K562 (cell line): ENCODE measurements around the gene PRKACG. TPM values are rescaled to one million over a fixed set of nuclear protein-coding genes. Genes with fewer than 3 reads are reported as not detected.

Experiments
- CC2D1A ChIP-seq: fragments of 450-650 bp; IDR thresholded peaks from 2 replicates; pipeline ENCODE4 v1.6.1; 2017; ENCODE audit warnings: mild to moderate bottlenecking
- ELF1 ChIP-seq: fragments of 200-800 bp; sonication (Bioruptor generic); IDR thresholded peaks from 2 replicates; pipeline ENCODE4 v1.6.1; 2016; ENCODE audit warnings: missing genetic modification characterization, missing compliant biosample characterization
- EP300 ChIP-seq: IDR thresholded peaks from 2 replicates; pipeline ENCODE4 v1.6.1; 2012; ENCODE audit warnings: low read length, improper control_type of control experiment
- ESRRA ChIP-seq: fragments of 450-650 bp; IDR thresholded peaks from 2 replicates; pipeline ENCODE4 v1.6.1; 2014; ENCODE audit warnings: low read depth, mild to moderate bottlenecking, moderate library complexity, borderline replicate concordance
- FOXP1 ChIP-seq: sonication (generic); formaldehyde crosslinking; IDR thresholded peaks from 2 replicates; pipeline ENCODE4 v1.8.0; 2022; ENCODE audit warnings: mild to moderate bottlenecking, missing genetic modification reagents
- FUS ChIP-seq: fragments of 200-400 bp; formaldehyde crosslinking; optimal IDR thresholded peaks from 2 replicates; pipeline ENCODE3; 2017; ENCODE audit warnings: low read depth, low read length
- KDM2B ChIP-seq: fragments of 250-450 bp; sonication (Bioruptor Pico); IDR thresholded peaks from 2 replicates; pipeline ENCODE4 v1.8.0; 2021; ENCODE audit warnings: mild to moderate bottlenecking, moderate library complexity
- MBD2 ChIP-seq: sonication (generic); IDR thresholded peaks from 2 replicates; pipeline ENCODE4 v1.6.1; 2016; ENCODE audit warnings: low read depth, borderline replicate concordance
- MED1 ChIP-seq: sonication (generic); formaldehyde crosslinking; IDR thresholded peaks from 2 replicates; pipeline ENCODE4 v1.8.1; 2023; ENCODE audit warnings: missing genetic modification reagents, borderline replicate concordance
- MTA3 ChIP-seq: fragments of 450-650 bp; formaldehyde crosslinking; IDR thresholded peaks from 2 replicates; pipeline ENCODE4 v1.6.1; 2017; ENCODE audit warnings: mild to moderate bottlenecking, borderline replicate concordance
- MXD1 ChIP-seq: fragments of 250-450 bp; sonication (Bioruptor Pico); IDR thresholded peaks from 2 replicates; pipeline ENCODE4 v1.8.0; 2021; ENCODE audit warnings: borderline replicate concordance, mild to moderate bottlenecking, moderate library complexity; ENCODE audit not compliant: poor library complexity, severe bottlenecking
- MYBL2 ChIP-seq, 2 experiments: fragments of 450-650 bp in 1 of 2; sonication (generic) in 1 of 2; formaldehyde crosslinking in 1 of 2; IDR thresholded peaks; 2 replicates each; pipeline versions ENCODE4 v1.6.1 to v1.8.1; 2017 to 2022; ENCODE audit warnings: borderline replicate concordance in 1 of 2, inconsistent platforms in 1 of 2, low read depth in 1 of 2, mild to moderate bottlenecking in 1 of 2, missing genetic modification reagents in 1 of 2, moderate library complexity in 1 of 2
- NELFE ChIP-seq: IDR thresholded peaks from 2 replicates; pipeline ENCODE4 v1.6.1; 2011; ENCODE audit warnings: mild to moderate bottlenecking; ENCODE audit not compliant: insufficient read depth, insufficient read length
- NR2C2 ChIP-seq, 2 experiments: fragments of 200-800 bp in 1 of 2; sonication (Bioruptor generic) in 1 of 2; sonication (generic) in 1 of 2; formaldehyde crosslinking in 1 of 2; IDR thresholded peaks; 2 replicates each; pipeline versions ENCODE4 v1.6.1 to v1.8.0; 2016 to 2022; ENCODE audit warnings: mild to moderate bottlenecking in 1 of 2, missing compliant biosample characterization in 1 of 2, missing genetic modification characterization in 1 of 2, missing genetic modification reagents in 1 of 2
- RBM22 ChIP-seq: fragments of 200-400 bp; formaldehyde crosslinking; IDR thresholded peaks from 2 replicates; pipeline ENCODE4 v1.6.1; 2018; ENCODE audit warnings: low read length, low read depth; ENCODE audit not compliant: poor library complexity, severe bottlenecking
- SREBF1 ChIP-seq: fragments of 150-350 bp; IDR thresholded peaks from 2 replicates; pipeline ENCODE4 v1.6.1; 2014; ENCODE audit warnings: antibody characterized with exemption, low read depth, low read length, borderline replicate concordance
- STAG1 ChIP-seq: sonication (generic); formaldehyde crosslinking; IDR thresholded peaks from 2 replicates; pipeline ENCODE4 v1.5.0; 2020; ENCODE audit warnings: missing genetic modification reagents, borderline replicate concordance
- polyA plus RNA-seq, 8 experiments: library from polyadenylated mRNA; depleted of rRNA in 4 of 8; stranded (reverse) in 5 of 8; unstranded in 3 of 8; fragments of >200 nt; fragmentation: Nextera tagmentation in 2 of 8; fragmentation: Illumina TruSeq in 1 of 8; extraction: Ambion mirVana in 2 of 8; extraction: Trizol in 1 of 8; gene quantifications; 2 replicates each; pipeline versions ENCODE4 v1.2.1 to v1.2.3, GENCODE V29; 2011 to 2014; ENCODE audit warnings: inconsistent platforms in 1 of 8, missing spikeins in 1 of 8
- total RNA-seq, 7 experiments: library from RNA; depleted of rRNA in 6 of 7; stranded (reverse); fragments of >200 nt in 6 of 7; fragmentation: Illumina TruSeq in 2 of 7; extraction: Trizol in 2 of 7; gene quantifications; 2 replicates each; pipeline versions ENCODE4 v1.2.1 to v1.2.3, GENCODE V29; 2011 to 2021; ENCODE audit warnings: low replicate concordance in 1 of 7
- TF ChIP-seq, protein P1 (sequence below): sonication (generic); formaldehyde crosslinking; IDR thresholded peaks from 2 replicates; pipeline ENCODE4 v1.9.0; 2022; ENCODE audit warnings: mild to moderate bottlenecking, missing genetic modification reagents
- TF ChIP-seq, protein P2 (sequence below): fragments of 250-450 bp; sonication (Bioruptor Pico); IDR thresholded peaks from 2 replicates; pipeline ENCODE4 v1.4.0; 2020; ENCODE audit warnings: mild to moderate bottlenecking, moderate library complexity, borderline replicate concordance
- TF ChIP-seq, protein P3 (sequence below): sonication (generic); formaldehyde crosslinking; IDR thresholded peaks from 2 replicates; pipeline ENCODE4 v1.9.0; 2022; ENCODE audit warnings: mild to moderate bottlenecking, missing genetic modification reagents

Gene PRKACG
- total and polyA plus RNA-seq, 9 of the 15 experiments (the other 6 are each of a cell fraction or from before 2014, with no cell fraction given): not detected

DNA sequence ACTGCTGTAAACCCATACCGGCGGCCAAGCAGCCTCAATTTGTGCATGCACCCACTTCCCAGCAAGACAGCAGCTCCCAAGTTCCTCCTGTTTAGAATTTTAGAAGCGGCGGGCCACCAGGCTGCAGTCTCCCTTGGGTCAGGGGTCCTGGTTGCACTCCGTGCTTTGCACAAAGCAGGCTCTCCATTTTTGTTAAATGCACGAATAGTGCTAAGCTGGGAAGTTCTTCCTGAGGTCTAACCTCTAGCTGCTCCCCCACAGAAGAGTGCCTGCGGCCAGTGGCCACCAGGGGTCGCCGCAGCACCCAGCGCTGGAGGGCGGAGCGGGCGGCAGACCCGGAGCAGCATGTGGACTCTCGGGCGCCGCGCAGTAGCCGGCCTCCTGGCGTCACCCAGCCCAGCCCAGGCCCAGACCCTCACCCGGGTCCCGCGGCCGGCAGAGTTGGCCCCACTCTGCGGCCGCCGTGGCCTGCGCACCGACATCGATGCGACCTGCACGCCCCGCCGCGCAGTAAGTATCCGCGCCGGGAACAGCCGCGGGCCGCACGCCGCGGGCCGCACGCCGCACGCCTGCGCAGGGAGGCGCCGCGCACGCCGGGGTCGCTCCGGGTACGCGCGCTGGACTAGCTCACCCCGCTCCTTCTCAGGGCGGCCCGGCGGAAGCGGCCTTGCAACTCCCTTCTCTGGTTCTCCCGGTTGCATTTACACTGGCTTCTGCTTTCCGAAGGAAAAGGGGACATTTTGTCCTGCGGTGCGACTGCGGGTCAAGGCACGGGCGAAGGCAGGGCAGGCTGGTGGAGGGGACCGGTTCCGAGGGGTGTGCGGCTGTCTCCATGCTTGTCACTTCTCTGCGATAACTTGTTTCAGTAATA is 21.8 kb upstream of the PRKACG start, which contains the start of gene FXN (continued):
- TF ChIP-seq ESRRA: peak; percentile 65; the same call in 1 of the 2 replicates
- TF ChIP-seq, protein P1, sequence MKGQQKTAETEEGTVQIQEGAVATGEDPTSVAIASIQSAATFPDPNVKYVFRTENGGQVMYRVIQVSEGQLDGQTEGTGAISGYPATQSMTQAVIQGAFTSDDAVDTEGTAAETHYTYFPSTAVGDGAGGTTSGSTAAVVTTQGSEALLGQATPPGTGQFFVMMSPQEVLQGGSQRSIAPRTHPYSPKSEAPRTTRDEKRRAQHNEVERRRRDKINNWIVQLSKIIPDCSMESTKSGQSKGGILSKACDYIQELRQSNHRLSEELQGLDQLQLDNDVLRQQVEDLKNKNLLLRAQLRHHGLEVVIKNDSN: no peak
- TF ChIP-seq CC2D1A: peak; percentile 47; the same call in 1 of the 2 replicates
- TF ChIP-seq, protein P2, sequence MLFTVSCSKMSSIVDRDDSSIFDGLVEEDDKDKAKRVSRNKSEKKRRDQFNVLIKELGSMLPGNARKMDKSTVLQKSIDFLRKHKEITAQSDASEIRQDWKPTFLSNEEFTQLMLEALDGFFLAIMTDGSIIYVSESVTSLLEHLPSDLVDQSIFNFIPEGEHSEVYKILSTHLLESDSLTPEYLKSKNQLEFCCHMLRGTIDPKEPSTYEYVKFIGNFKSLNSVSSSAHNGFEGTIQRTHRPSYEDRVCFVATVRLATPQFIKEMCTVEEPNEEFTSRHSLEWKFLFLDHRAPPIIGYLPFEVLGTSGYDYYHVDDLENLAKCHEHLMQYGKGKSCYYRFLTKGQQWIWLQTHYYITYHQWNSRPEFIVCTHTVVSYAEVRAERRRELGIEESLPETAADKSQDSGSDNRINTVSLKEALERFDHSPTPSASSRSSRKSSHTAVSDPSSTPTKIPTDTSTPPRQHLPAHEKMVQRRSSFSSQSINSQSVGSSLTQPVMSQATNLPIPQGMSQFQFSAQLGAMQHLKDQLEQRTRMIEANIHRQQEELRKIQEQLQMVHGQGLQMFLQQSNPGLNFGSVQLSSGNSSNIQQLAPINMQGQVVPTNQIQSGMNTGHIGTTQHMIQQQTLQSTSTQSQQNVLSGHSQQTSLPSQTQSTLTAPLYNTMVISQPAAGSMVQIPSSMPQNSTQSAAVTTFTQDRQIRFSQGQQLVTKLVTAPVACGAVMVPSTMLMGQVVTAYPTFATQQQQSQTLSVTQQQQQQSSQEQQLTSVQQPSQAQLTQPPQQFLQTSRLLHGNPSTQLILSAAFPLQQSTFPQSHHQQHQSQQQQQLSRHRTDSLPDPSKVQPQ (CRISPR knock-in tag): no peak
- TF ChIP-seq, protein P3, sequence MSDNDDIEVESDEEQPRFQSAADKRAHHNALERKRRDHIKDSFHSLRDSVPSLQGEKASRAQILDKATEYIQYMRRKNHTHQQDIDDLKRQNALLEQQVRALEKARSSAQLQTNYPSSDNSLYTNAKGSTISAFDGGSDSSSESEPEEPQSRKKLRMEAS: peak; percentile 60
- TF ChIP-seq FOXP1 (CRISPR knock-in tag): peak; percentile 50; the same call in 1 of the 2 replicates
- no peak for TF ChIP-seq FUS
- peak; percentile 33 for TF ChIP-seq RBM22
- TF ChIP-seq STAG1 (CRISPR knock-in tag): peak; percentile 61; the same call in 1 of the 2 replicates
- no peak for TF ChIP-seq MYBL2 (IDR thresholded peaks at IDR 0.05; ENCODE audit: low read depth)
- TF ChIP-seq MYBL2 (CRISPR knock-in tag; IDR thresholded peaks at IDR 0.05; ENCODE audit: borderline replicate concordance): no peak
- no peak for TF ChIP-seq SREBF1
- TF ChIP-seq MED1 (CRISPR knock-in tag): no peak
- TF ChIP-seq MBD2: no peak
- no peak for TF ChIP-seq KDM2B
- no peak for TF ChIP-seq NELFE
- 0 out of 2 replicates have a peak, but pooled peaks have one; percentile 22 for TF ChIP-seq ELF1 (tag)
- TF ChIP-seq MTA3: 0 out of 2 replicates have a peak, but pooled peaks have one; percentile 45
- TF ChIP-seq MXD1 (CRISPR knock-in tag): peak; percentile 11
- TF ChIP-seq NR2C2 (CRISPR knock-in tag; IDR thresholded peaks at IDR 0.05): no peak
- TF ChIP-seq NR2C2 (tag; IDR thresholded peaks at IDR 0.05): peak; percentile 66; the same call in 1 of the 2 replicates
- no peak for TF ChIP-seq EP300
